Umbilical cord (tissue), 2 donors: ENCODE results near the gene LARGE1. TPM values are rescaled to one million over a fixed set of nuclear protein-coding genes. Genes with fewer than 3 reads are reported as not detected.
A peak's percentile ranks its signal among the peaks of the same experiment; 100 is the strongest.

Experiments used
- DNase-seq: peaks from one replicate; pipeline ENCODE4 v3.0.0-alpha.2; 2015; ENCODE audit warnings: low spot score
- total RNA-seq: library from RNA; depleted of rRNA; stranded (reverse); fragments of >200 nt; gene quantifications from one replicate; pipeline ENCODE4 v1.2.3, GENCODE V29; 2014; ENCODE audit warnings: low replicate concordance; ENCODE audit not compliant: insufficient read depth

LARGE1 gene
- total RNA-seq, 1 donor from 2014 or later: 32.5 TPM

DNA sequence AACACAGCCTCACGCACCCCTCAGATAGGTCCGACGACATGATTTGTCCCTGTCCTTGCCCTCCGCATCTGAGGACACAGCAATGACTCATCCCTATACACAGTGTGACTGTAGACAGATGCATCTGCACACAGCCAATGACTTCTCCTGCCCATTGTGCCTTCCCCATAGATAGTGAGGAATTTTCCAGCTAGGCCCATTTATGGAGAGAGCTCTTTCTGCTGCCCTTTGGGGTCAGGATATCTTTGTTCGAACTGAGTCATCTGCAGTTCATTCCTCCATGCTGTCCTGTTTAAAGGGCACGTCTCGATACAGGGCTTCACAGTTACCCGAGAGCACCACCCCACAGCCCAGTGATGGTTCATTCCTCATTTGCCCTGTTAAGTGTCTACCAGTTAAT is 96.7 kb downstream of the LARGE1 start:
- no peak for DNase-seq

DNA sequence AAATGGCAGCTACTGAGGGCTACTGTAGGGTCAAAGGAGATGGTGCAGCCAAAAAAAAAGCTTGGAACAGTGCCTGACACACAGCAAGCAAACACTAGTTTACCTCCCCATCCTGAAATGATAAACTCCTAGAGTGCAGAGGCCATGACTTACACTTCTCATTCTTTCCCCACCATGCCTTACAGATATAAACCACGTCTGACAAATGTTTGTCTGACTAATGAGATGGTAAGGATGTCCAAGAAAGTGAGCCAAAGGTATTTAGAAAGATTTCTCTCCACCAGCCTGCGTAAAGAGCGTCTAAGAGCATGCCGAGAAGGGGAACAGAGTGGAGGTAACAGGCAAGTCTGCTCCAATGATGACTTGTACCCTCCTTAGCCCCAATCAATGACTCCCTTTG is 99.0 kb downstream of the LARGE1 start:
- DNase-seq: no peak

DNA sequence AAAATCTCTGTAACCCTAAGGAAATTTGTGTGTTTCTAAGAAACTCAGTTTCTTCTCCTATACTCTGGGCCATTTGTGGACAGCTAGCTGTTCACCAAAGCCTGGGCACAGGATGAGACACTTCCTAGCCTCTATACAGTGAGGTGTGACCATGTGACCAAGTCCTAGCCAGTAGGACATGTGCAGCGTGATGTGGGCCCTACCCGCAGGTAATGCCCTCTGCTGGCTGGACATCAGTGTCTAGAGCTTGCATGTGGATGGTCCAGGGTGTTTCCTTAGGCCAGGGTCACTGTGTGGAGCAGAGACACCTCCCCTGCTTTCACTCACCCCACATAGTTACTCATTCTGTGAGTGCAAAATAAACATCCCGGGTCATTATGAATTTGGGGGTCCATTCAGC is 100.5 kb downstream of the LARGE1 start:
- DNase-seq: no peak

- no peak for DNase-seq
Measured at GRCh38 chr22:33817512-33818127, 102.7 kb downstream of the LARGE1 start.

GRCh38 chr22:33812360-33812977 is 107.8 kb downstream of the LARGE1 start:
- DNase-seq: no peak

- peak; percentile 96 for DNase-seq
Measured at GRCh38 chr22:33811686-33812085, 108.6 kb downstream of the LARGE1 start.

DNA sequence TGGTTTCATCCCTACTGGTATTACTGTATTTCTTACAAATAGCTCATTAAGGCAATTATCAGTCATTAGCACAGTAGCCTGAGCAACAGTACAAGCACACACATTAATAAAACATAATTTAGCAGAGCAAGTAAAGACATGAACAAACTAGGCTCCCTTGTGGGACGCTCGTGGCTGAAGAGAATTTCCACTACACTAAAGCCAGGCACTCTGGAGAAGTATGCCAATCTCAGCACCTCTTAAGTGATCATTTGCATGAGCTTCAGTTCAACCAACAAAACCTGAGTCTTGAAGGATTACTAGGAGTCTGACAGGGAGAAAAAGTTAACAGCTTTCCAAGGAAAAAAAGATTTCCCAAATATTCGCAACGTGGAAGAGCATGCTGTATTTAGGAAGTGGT is 109.1 kb downstream of the LARGE1 start:
- no peak for DNase-seq

GRCh38 chr22:33807470-33807869 is 112.8 kb downstream of the LARGE1 start:
- no peak for DNase-seq

GRCh38 chr22:33806191-33806590 is 114.1 kb downstream of the LARGE1 start:
- no peak for DNase-seq

DNA sequence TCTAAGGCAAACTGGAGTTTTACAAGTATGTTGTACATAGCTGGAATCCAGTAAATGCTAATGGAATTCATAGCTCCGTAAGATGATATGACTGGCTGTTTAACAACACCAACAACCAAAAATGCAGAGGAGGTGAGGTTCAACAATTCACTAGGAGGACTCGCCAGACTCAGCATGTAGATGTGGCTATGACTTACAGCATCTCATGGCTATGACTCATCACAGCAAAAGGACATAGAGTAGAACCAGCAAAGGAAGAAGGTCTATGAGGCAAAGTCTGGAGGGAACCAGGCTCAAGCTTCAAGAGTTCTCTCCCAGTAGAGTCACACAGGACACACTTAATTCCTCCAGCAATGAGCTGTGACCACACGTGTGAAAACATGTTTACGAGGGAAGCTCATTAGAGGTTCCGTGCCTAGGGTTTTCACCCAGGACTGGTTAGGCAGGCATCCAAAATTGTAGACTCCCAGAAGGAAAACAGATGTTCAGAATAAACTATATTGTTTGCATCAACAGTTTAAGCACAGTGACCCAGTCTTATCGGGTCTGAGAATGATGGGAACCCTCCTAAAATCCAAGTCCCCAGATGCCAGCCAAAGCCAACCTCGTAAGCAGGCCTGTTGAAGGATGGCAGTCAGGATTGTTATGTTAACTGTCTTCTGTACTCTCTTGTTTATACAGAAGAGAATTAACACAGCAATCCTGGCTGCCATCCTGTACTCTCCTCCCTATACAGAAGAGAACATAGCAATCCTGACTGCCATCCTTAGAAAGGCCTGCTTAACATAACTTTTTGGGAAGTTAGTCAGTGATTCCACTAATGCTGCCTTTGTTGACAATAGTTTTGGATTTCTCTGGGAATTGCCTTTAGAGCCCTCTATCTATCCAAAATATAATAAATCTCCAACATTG is 116.6 kb downstream of the LARGE1 start:
- DNase-seq: no peak

DNA sequence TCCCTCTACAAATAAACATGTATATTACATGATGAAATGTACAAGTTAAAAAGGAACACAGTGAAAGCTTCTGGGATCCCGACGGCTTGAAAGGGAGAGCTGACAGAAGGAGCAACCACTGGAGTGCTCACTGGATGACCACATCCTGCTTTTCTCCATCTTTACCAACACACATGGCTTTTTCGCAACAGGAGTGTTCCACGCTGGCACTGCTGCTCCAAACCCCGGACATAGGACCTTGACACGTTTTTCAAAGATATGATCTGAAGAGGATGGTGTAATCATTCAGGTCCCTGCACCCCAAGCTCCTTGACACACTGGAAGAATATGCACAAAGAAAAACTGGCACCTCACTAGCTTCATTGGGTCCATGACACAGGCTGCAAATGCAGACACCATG is 121.9 kb downstream of the LARGE1 start:
- DNase-seq: no peak

DNA sequence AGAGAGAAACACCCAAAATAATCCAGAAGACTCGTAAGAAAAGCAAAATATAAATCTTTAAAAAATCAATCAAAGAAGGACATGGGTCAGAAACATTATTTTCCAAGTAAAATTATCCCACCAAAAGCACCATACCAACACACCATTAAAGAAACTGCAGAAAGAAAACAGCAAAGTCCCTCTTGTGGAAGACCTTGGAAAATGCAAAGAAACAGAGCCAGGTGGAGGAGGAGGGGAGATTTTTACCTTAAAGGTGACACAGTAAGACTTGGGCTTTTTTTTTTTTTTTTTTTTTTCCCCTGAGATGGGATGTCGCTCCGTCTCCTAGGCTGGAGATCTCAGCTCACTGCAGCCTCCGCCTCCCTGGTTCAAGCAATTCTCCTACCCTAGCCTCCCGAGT is 123.8 kb downstream of the LARGE1 start:
- no peak for DNase-seq

GRCh38 chr22:33793475-33793874 is 126.8 kb downstream of the LARGE1 start:
- peak; percentile 72 for DNase-seq

- DNase-seq: peak; percentile 35
Measured at GRCh38 chr22:33792832-33793231, 127.4 kb downstream of the LARGE1 start.

- DNase-seq: no peak
Measured at GRCh38 chr22:33789690-33790253, 130.5 kb downstream of the LARGE1 start.

DNA sequence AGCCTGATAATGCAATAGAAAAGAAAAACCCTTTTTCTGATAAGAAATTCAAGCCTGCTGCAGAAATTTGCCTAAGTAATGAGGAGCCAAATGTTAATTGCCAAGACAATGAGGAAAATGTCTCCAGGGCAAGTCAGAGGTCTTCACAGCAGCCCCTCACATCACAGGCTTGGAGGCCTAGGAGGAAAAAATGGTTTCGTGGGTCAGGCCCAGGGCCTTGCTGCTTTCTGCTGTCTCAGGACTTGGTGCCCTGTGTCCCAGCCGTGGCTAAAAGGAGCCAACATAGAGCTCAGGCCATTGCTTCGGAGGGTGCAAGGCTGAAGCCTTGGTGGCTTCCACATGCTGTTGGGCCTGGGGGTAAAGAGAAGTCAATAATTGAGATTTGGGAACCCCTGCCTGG is 131.3 kb downstream of the LARGE1 start:
- no peak for DNase-seq

DNA sequence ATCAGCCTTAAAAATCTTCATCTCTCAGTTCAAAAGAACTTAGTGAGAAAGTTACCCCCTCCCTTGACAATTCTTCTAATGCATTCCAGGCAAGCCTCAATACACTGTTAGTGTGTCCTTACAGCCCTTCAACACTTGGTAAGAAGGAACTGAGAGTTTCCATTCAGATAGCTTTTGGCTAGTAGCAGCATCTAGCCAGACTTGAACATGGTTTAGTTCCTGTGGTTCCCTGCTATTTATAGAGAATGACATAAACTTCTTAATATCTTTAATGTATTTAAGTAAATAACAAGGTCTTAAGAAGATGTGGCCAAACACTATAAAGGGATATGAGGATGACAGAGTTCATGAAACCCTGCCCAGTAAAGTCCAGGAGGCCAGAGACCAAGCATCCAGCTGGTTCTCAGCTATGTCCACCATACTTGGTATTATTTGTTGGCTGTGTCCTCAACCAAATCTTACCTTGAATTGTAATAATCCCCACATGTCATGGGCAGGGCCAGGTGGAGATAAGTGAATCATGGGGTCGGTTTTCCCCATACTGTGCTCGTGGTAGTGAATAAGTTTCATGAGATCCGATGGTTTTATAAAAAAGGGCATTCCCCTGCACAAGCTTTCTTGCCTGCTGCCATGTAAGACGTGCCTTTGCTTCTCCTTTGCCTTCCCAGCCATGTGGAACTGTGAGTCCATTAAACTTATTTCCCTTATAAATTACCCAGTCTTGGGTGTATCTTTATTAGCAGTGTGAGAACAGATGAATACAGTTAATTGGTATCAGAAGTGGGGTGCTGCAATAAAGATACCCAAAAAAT is 132.4 kb downstream of the LARGE1 start:
- DNase-seq: no peak

- no peak for DNase-seq
Measured at GRCh38 chr22:33786149-33786548, 134.1 kb downstream of the LARGE1 start.

- no peak for DNase-seq
Measured at GRCh38 chr22:33785283-33785968, 134.8 kb downstream of the LARGE1 start.

GRCh38 chr22:33781411-33781810 is 138.9 kb downstream of the LARGE1 start:
- DNase-seq: peak; percentile 69
